Stimulated activated CD4-positive, alpha-beta T cell treated with anti-CD3 and anti-CD28 coated beads, Interleukin-15, amount 100 ng/mL, for 1 hour (primary cell): ENCODE measurements around the gene SLC2A5.
"Not testable (repeated sequence)": the region's sequence is repeated elsewhere in the genome, so short reads cannot be mapped to it uniquely, and the experiment has no call there.

Source experiments
- DNase-seq, 2 donors: peaks; one replicate each; pipeline ENCODE4 v3.0.0-alpha.2; 2020; ENCODE audit warnings: low read depth in 1 of 2, low spot score in 1 of 2

Gene SLC2A5

DNA sequence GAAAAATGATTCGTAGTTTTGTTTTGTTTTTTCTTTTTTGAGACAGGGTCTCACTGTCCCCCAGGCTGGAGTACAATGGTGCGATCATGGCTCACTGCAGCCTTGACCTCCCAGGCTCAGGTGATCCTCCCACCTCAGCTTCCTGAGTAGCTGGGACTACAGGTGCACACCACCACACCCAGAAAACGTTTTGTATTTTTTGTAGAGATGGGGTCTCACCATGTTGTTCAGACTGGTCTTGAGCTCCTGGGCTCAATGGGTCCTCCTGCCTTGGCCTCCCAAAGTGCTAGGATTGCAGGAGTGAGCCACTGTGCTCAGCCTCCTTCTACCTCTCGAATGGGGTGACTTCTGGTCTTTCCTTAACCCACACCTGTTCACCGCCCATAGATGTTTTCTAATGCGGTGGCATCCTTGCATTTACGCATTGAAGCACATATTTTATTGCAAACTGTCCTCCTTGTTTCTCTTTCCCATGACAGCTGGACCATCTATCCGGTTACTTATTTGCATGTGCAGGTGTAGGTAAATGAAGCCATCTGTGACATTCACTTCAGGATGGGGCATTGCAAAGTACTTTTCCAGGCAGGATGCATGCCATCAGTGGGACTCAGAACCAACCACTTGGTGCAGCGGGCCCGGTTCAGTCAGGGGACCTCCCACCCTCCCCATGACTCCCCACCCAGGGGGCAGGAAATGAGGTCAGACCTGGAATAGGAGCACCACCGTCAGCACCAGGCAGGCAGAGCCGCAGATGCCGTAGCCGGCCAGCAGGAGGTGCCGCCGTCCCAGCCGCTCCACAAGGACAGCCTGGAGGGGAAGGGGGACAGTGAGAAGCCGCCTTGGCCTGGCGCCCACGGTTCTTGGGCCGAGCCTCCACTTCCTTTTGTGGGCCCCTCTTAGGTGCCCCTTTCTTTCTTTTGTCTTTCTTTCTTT is 59.7 kb downstream of the SLC2A5 start:
- DNase-seq, result no peak

DNA sequence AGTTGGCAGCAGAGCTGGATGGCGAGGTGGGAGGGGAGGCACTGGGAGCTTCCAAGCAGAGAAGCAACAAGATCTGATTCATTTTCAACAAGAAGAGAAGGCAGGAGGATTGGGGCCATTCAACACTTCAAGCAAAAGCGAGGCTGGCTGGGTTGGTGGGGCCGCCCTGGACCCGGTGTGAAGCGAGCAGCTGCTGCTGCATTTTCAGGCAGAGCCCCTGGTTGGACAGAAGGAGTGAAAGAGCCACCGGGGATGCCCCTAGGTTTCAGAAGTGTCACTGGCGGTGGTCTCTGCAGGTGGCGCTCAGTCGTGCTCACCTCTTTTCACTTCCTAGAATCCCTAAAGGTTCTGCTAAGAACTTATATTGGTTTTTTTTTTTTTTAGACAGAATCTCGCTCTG is 61.2 kb downstream of the SLC2A5 start:
- DNase-seq, result no peak

DNA sequence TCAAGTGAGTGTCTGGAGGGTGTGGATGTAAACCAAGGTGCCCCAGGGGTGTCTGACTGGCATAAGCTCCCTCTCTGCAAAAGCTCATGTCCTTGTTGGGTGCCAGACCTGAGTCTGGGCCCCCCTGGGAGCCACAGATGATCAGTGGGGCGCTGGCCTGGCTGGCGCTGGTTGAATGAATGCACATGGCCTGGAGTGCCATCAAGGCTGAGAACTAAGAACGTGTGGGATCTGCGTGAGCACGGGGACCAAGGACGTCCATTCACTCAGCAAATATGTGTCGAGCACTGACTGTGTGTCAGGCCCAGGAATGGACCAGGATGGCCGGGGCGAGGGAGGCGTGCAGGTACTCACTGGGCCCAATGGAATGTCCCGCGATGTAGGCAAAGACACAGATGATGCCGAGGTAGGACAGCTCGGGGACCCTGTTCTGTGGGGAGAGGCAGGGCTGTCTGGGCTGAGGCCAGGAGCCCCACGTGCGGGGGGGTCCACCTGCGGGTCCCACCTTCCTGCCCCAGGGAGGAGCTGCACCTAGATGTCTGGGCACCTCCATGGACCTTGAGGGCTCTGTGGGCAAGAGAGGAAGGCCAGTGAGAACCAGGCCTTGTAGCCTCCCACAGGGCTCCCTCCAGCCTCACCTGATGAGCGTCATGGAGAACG is 62.3 kb downstream of the SLC2A5 start:
- DNase-seq, result no peak

DNA sequence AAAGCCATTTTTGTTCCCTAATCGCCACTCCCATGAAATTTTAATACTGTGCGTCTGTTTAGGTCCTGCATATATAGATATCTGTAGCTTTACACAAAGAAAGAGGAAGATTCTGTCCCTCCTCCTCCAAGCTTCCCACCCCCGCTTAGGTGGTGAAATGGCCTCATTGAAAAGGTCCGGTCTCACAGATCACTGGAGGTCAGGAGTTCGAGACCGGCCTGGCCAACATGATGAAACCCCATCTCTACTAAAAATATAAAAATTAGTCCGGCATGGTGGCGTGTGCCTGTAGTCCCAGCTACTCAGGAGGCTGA is 64.1 kb downstream of the SLC2A5 start:
- no peak for DNase-seq

DNA sequence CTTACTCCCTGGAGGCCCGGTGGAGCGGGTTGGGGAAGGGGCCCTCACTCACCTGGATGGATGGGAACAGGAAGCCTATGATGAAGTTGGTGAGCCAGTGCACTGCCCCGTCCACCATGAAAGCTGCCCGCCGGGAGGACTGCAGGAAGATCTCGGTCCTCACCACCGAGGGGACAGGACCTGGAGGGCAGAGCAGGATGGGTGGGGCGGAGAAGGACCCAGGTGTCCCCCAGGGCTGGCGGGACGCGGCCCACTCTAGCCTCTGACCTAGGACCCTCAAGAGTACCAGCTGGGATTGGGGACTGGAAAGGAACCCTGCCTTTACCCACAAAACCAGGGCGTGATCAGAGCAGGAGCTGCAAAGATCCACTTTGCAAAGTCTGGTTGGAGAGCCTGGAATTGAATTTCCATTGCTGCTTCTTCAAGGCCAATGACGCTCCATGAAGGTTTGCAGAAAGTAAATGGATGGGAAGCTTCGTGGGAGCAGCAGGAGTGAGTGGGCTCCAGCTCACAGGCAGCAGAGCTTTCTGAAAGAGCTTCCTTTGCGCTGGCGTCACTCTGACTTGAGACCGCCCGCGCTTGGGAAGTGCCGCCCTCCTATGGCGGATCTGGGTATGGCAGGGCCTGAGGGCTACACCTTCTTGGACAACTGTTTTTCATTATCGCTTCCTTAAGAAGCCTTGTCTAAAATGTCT is 64.6 kb downstream of the SLC2A5 start:
- DNase-seq, result peak; percentile 66 to 77

DNA sequence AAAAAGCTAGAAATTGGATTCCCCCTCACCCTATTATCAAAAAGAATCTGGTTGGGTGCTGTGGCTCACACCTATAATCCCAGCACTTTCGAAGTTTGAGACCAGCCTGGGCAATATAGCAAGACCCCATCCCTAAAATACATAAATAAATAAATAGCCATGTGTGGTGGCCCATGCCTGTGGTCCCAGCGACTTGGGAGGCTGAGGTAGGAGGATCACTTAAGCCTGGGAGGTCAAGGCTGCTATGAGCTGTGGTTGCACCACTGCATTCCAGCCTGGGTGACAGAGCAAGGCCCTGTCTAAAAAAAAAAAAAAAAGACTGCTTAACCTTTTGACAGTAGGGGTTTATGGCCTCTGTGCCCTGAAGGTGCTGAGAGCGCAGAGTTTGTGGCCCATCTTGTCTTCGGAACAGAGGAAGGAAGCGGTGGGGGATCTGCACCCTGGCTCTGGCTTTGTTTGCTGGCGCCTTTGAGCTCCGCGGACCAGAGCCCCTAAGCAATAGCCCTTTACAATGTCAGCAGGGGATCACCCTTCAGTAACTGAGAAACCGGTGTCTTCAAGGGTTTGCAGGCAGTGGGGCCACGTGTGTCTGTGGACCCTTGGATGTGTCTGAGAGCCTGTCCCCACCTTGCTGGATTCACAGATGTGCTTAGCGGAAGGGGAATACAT is 65.3 kb downstream of the SLC2A5 start:
- DNase-seq, result no peak

DNA sequence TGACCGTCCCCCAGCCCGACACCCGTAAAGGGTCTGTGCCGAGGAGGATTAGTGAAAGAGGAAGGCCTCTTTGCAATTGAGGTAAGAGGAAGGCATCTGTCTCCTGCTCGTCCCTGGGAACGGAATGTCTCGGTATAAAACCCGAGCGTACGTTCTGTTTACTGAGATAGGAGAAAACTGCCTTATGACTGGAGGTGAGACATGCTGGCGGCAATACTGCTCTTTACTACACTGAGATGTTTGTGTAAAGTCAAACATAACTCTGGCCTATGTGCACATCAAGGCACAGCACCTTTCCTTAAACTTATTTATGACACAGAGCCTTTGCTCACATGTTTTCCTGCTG is 67.2 kb downstream of the SLC2A5 start:
- not testable (repeated sequence) for DNase-seq

DNA sequence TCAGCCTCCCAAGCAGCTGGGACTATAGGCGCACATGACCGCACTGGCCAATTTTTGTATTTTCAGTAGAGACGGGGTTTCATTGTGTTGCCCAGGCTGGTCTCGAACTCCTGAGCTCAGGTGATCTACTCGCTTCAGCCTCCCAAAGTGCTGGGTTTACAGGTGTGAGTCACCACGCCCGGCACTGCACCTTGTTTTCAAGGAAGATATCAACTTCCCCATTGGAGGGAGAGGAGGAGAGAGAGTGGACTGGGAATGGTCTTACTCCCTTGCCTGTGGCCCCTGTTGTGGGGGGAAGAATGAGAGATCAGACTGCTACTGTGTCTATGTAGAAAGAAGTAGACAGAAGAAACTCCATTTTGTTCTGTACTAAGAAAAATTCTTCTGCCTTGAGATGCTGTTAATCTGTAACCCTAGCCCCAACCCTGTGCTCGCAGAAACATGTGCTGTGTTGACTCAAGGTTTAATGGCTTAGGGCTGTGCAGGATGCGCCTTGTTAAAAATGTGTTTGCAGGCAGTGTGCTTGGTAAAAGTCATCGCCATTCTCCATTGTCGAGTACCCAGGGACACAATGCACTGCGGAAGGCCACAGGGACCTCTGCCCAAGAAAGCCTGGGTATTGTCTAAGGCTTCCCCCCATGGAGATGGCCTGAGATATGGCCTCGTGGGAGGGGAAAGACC is 67.8 kb downstream of the SLC2A5 start:
- not testable (repeated sequence) for DNase-seq

DNA sequence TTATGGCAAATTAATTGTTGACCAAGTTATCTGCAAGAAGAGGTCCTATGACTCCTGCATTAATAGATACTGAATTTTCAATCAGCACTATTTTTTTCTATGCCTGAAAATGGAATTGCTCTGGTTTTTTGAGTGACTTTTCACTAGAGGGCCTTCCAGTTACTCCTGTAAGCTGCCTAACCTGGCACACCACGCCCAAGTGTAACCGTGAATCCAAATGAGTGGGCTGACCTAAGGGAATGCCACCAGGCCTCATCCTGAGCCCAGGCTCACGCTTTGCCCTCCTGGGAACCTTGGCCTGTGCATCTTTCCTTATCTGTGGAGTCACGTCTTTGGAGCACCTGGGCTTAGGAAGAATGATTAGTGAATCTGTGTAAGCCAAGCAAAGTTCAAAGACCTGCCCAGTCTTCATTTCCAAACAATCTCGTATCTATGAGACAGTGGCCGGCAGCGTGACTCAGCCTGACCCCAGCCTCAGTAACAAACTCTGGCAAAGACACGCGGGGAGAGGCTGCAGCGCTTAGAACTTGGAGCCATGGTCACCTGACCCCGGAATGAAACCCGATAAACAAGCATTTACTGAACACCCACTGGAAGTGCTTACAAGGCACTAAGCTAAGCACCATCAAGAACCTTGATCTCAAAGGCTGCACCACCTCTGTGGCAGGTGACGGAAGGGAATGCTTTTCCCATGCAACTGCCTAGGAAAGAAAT is 75.3 kb downstream of the SLC2A5 start:
- not testable (repeated sequence) for DNase-seq

DNA sequence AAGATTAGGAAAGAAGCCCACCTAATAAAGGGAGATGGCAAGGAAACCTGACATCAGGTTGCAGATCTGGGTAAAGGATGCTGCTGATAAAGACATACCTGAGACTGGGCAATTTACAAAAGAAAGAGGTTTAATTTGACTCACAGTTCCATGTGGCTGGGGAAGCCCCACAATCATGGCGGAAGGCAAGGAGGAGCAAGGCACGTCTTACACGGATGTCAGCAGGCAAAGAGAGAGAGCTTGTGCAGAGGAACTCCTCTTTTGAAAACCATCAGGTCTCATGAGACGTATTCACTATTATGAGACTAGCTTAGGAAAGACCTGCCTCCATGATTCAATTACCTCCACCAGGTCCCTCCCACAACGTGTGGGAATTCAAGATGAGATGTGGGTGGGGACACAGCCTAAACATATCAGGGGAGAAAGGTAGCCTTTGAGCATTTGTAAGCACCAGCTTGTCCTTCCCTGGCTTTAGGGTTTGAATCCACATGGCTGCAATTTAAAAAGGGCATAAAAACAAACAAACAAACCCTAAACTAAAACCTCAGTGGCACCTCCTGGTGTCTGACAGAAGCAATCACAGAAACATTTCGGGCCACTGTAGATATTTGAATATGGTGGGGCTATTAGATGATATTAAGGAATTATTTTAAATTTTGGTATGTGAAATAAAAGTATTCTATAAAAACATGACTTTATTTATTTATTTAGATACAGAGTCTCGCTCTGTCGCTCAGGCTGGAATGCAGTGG is 76.3 kb downstream of the SLC2A5 start:
- no peak for DNase-seq

DNA sequence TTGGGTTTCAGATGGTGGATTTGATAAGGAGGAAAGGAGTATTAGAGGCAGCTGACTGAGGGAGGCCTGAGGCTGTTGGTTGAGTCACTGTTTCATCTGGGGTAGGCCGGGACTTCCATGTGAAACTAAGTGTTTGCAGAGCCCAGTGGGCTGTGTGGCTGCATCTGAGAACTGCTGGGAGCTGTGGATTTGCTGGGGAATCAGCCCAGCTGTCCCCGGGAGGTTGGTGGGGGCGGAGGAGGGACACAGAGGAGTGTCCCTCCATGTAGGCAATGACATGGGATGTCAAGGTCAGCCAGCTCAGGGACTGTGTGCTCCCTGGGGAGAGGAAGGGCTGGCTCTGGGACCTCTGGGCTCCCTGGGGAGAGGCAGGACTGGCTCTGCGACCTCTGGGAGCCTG is 79.6 kb downstream of the SLC2A5 start:
- no peak for DNase-seq

DNA sequence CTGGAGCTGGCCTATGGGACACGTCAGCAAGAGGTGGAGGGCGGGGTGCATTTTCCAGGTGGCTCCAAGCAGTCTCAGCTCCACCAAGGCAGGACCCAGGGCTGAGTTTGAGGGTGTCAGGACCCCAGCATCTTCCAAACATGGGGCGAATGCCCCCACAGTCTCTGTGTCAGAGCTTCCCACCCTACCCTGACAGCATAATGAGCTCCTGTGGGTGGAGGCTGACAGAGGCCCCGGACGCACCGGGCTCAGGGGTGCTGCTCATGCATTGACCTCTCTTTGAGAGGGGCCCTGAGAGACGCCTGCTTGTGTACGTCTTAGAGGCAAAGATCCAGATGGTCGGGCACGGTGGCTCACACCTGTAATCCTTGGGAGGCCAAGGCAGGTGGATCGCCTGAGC is 80.4 kb downstream of the SLC2A5 start:
- no peak for DNase-seq

DNA sequence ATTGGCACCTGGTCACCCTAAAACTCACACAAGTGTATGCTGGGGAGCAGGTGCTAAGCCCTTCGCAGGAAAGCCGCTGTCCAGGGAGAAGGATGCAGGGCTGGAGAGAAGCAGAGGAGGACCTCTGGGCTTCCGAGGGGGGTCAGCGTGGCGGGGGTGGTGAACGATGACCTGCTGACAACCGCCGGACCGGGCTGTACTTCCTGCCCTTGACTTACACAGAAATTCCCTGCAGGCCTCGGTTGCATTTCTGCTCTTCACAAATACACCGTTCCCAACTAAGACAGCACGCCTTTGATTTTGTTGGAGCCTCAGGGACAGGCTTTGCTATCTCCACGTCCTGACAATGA is 80.8 kb downstream of the SLC2A5 start:
- no peak for DNase-seq

DNA sequence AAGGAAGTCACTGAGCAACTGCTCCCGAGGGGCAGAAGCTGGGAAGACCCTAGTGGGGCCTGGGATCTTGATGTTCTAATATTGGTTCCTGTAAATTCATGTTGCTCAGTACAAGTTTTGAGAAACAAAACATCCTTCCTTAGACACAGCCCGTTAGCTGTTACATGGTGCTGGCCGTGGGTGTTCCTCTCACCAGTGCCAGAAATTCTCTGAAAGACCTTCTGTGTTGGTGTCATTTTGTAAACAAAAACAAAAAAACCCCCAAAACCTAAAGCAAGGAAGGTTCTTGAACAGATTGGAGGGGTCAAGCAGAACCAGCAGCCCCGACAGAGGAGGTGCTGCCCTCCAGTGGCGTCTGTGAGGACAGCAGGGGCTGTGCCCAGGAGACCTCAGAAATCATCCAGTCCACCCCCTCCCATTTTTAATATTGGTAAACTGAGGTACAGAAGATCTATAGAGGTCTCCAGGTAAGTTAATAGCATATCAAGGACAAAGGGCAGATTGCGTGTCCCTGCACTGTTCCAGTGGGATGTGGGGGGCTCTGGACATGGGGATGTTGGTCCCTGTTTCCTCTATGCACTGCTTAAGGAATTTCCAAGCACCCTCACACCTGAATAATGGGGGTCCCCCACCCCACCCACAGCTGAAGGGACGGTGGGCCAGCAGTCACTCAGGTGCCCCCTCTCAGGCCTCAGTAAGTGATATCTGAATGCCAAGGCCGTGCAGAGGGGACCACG is 81.4 kb downstream of the SLC2A5 start:
- peak; percentile 53 to 59 for DNase-seq

DNA sequence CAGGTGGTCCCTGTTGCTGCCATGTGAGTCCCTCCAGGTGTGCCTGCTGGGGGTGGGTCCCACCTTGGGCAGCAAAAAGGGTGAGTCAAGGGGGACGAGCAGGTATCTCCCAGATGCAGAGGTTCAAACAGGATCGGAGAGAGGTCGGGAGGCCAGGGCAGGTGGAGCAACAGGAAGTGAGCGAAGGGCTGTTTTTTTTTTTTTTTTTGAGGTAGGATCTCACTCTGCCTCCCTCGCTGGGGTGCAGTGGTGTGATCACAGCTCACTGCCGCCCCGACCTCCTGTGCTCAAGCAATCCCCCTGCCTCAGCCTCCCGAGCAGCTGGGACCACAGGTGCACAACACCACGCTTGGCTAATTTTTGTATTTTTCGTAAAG is 82.6 kb downstream of the SLC2A5 start:
- no peak for DNase-seq

DNA sequence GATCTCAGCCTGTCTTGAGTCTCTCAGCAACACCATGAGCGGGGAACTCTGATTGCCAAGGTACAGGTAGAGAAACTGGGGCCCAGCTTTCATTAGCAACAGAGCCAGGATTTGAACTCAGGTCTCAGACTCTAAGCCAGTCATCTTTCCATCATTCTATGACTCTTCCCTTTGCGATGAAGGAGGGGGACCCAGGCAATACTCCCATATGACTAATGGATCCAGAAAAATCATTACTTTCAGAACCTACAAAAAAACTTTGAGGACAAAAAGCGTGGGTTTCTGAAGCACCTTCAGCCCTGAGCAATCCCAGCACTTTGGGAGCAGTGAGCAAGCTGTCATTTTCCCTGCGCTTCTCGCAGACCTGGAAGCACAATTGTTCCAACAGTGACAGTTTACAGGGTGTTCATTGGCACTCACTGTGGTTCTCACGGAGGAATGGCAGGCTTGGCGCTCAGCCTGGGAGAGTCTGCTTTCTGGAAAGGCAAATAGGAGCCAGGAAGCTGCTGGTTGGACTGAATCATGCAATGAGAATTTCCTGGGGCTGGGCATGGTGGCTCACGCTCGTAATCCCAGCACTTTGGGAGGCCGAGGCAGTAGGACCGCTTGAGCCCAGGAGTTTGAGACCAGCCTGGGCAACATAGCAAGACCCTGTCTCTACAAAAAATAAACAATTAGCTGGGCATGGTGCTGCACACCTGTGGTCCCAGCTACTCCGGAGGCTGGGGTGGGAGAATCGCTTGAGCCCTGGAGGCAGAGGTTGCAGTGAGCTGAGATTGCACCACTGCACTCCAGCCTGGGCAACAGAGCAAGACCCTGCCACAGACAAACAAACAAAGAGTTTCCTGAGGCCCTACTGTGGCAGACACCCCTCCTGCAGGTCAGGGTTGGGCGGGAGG is 83.3 kb downstream of the SLC2A5 start:
- no peak for DNase-seq
